ENCODE data around the gene SPATA17. TPM values are rescaled to one million over a fixed set of nuclear protein-coding genes. Genes with fewer than 3 reads are reported as not detected.

SPATA17 gene
- total and polyA plus RNA-seq, 2 of the 13 experiments (the other 11 are each of a cell fraction or from before 2014, with no cell fraction given) = 0.48 to 1.7 TPM

DNA sequence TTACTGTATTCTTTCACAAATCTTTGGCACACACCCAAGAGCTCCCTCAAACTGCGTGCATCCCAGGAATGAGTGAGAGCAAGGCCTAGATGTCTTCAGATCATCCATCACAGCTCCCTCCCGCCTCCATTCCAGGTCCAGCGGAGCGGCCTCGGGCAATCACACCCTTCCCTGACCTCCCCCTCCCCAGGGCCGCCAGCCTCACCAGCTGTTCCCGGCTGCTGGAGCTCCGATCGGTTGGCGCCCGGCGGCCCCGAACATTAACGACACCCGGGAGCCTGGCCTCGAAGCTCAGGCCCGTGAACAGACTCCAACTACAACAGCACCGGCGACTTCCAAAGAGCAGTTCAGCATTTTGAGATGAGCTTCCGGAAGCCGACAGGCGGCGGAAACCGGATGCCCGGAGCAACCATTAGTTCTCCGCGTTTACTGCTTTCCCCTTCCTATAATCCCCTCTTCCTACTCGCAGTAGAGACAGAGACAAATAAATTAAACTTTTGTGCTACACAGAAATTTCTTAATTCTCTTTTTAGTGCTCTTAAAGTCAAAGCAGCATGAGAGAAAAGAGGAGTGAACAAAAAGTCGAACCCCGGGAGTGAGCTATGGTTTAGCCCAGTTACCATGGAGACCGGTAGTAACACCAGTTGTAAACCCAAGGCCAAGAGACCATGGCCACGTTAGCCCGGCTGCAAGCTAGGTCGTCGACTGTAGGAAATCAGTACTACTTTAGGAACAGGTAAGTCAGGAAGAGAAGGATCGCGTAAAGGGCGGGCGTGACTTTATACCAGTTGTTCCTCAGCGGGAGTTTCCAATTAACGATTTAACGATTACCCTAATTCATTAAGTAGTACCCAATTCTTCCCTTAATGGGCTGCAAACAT, at the start of gene SPATA17, which contains the start of gene GPATCH2 (continued):
- TF ChIP-seq ZBTB34 (CRISPR knock-in tag; IDR thresholded peaks at IDR 0.05) (0 out of 2 replicates have a peak, but pooled peaks have one; percentile 37), PRDM10 (CRISPR knock-in tag; IDR thresholded peaks at IDR 0.05; ENCODE audit: low read depth) (peak; percentile 100), ELF3 (CRISPR knock-in tag; IDR thresholded peaks at IDR 0.05) (peak; percentile 39; the same call in 1 of the 2 replicates), SALL2 (CRISPR knock-in tag; IDR thresholded peaks at IDR 0.05) (peak; percentile 55; the same call in 1 of the 2 replicates), ZNF367 (CRISPR knock-in tag; IDR thresholded peaks at IDR 0.05; ENCODE audit: borderline replicate concordance) (no peak), TP53 (CRISPR knock-in tag; conservative IDR thresholded peaks at IDR 0.05) (no peak), ZSCAN30 (CRISPR knock-in tag; IDR thresholded peaks at IDR 0.05) (no peak), ZNF597 (CRISPR knock-in tag; IDR thresholded peaks at IDR 0.05) (no peak), KDM1A (CRISPR knock-in tag; IDR thresholded peaks at IDR 0.05) (no peak; the same call in 1 of the 2 replicates), HBP1 (CRISPR knock-in tag; IDR thresholded peaks at IDR 0.05; ENCODE audit: low read depth) (peak; percentile 56; the same call in 1 of the 2 replicates), SMYD3 (CRISPR knock-in tag; IDR thresholded peaks at IDR 0.05) (no peak), ZKSCAN1 (IDR thresholded peaks at IDR 0.05; ENCODE audit: low read length) (no peak), ZNF460 (CRISPR knock-in tag; IDR thresholded peaks at IDR 0.05; ENCODE audit: borderline replicate concordance) (no peak), MYPOP (CRISPR knock-in tag; IDR thresholded peaks at IDR 0.05) (peak; percentile 31; the same call in 1 of the 2 replicates), ZNF569 (CRISPR knock-in tag; IDR thresholded peaks at IDR 0.05; ENCODE audit: borderline replicate concordance) (no peak), MXD3 (CRISPR knock-in tag; IDR thresholded peaks at IDR 0.05) (0 out of 2 replicates have a peak, but pooled peaks have one; percentile 52)
- TF ChIP-seq, protein P1, sequence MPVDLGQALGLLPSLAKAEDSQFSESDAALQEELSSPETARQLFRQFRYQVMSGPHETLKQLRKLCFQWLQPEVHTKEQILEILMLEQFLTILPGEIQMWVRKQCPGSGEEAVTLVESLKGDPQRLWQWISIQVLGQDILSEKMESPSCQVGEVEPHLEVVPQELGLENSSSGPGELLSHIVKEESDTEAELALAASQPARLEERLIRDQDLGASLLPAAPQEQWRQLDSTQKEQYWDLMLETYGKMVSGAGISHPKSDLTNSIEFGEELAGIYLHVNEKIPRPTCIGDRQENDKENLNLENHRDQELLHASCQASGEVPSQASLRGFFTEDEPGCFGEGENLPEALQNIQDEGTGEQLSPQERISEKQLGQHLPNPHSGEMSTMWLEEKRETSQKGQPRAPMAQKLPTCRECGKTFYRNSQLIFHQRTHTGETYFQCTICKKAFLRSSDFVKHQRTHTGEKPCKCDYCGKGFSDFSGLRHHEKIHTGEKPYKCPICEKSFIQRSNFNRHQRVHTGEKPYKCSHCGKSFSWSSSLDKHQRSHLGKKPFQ (CRISPR knock-in tag; IDR thresholded peaks at IDR 0.05; ENCODE audit: insufficient replicate concordance) = no peak

Data from HepG2 (cell line).